GM18520 (cell line): ENCODE measurements around the gene KRT78.

Source experiments
- ATAC-seq: cut with Tn5 transposase; IDR thresholded peaks from one replicate; pipeline ENCODE4 v1.9.1; 2021; ENCODE audit not compliant: unreplicated experiment

KRT78 gene

DNA sequence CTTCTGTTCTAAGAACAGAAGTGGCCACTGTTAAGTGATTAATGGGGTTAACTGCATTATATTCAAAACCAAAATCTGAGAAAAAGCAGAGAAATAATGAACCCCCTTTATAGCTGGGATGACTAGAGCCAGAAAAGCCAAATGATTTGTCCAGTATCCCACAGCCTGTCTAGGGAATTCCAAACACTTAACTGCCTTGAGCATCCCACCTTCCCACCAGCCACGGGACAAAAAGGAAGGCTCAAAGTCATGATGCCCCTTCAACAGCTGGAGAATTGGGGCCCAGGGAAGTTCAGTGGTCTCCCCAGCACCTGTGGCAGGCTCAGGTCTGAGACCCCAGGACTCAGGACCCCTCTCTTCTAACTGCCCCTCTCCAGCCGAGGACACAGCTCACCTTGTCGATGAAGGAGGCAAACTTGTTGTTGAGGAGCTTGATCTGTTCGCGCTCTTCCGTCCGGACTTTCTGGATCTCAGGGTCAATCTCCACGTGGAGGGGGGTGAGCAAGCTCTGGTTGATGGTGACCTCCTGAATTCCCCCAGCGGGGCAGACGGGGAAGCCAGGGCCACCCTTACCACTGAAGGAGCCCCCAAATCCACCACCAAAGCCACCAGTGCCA lies 35.5 kb downstream of the KRT78 start:
- no peak for ATAC-seq

DNA sequence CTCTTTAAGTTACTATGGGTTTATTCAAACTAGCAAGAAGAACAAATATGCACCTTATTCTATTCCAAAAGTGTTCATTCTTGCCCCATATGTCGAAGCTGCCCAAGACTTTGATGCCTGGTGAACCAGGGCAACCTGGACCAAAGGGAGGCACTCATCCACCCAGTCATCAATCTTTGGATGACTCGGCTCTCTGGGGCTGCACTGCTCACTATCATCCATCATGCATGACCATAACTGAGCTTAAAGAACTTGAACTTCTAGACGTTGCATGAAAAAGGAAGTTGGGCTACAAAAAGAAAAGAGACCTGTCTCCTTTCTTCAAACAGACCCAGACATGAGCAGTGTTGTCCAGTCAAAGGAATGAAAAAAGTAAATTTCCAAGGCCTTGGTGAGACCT lies 36.0 kb downstream of the KRT78 start:
- ATAC-seq: no peak

DNA sequence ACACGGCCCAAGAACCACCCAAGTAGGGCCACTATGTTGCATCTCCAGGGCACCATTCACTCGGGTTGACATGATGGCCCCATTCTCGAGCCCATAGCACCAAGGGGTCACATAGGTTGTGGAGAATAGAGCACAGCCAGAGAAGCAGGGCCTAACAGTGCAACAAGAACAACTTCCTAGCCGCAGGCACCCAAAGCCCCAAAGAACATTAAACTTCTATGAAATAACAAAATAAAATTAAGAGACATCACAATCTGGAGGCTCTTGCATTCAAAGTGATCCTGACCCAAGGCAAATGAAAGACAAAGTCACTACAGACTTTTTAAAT lies 36.8 kb downstream of the KRT78 start:
- ATAC-seq: no peak

DNA sequence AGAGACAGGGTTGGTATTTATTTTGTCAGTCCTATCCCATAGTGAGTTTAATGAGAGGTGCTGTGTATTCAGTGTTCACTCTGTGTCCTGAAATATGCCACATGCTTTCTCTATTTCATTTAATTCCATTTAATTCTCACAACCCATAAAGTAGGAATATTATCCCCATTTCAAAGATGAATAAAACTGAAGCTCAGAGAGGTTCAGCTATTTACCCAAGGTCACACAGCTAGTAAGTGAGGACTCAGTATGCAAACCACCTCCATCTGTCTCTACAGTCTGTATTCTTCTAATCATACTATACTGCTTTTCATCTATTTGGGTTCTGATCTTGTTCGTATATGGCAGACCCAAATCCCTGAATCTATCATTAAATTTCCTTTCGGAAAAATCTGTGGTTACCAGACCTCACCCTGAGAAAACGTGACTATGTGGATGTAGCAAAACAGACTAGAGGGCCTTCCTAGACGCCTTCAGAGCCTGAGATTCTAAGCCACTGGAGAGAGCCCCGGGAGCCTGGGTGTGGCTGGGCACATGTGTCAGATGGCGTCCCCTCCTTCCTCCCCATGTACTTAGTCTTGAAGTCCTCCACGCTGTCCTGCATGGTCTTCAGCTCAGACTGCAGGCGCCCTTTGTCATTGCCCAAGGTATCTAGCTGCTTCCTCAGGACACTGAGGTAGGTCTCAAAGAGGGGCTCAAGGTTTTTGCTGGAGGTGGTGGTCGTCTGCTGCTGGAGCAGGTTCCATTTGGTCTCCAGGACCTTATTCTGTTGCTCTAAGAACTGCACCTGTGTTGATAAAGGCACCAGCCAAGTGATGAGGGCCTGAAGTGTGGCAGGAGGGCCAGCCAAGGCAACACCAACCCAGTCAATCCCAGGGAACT lies 37.4 kb downstream of the KRT78 start:
- no peak for ATAC-seq

DNA sequence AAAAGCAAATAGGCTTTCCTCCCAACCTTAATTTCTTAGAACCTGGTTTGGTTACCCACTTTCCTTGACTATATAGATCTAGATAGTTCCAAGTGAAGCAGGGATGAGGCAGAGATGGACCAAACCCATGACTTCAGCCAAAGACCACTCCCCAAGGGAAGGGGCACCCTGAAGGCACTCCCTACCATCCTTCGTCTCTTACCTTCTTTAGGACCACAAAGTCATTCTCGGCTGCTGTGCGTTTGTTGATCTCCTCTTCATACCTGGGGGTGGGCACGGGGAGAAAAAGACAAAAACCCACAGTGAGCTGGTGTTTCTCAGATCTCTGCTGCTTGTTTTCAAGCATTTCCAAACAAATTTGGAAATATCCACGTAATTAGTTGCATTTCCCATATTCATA lies 38.2 kb downstream of the KRT78 start:
- no peak for ATAC-seq

DNA sequence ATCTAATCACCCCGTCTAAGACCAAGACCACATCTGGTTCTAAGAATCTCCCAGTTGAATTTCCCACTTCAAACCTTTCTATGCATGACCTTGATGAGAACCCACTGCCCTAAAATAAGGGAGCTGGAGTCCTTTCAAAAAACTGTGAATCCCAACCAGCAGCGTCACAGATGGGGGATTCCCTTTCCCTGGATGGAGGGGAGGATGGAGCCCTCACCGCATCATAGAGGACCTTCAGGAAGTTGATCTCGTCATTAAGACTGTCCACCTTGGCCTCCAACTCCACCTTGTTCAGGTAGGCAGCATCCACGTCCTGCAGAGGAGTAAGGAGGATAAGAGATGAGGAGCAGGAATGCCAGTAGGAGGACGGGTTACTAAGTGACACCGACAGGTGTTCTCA lies 39.6 kb downstream of the KRT78 start:
- no peak for ATAC-seq

DNA sequence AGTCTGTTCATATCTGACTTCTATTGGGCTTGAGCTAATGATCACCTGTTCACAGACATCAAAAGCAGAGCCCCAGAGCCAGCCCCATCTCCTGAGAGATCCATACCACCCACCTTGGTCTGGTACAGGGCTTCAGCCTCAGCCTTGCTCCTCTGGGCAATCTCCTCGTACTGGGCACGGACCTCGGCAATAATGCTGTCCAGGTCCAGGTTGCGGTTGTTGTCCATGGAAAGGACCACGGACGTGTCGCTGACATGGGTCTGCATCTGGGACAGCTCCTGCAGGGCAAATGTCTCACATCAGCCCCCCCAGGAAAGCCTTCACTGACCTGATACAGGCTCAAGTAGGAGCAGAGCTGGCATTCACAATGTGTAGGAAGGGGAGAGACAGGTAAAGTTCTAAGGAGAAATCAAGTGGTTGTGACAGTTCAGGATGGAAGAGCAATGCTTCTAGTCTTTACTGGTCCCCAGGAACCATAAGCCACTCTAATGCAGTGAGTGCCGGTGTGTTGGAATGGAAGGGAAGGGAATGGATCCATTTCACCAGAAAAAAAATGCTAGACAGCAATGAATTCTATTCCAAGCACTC lies 40.1 kb downstream of the KRT78 start:
- no peak for ATAC-seq

DNA sequence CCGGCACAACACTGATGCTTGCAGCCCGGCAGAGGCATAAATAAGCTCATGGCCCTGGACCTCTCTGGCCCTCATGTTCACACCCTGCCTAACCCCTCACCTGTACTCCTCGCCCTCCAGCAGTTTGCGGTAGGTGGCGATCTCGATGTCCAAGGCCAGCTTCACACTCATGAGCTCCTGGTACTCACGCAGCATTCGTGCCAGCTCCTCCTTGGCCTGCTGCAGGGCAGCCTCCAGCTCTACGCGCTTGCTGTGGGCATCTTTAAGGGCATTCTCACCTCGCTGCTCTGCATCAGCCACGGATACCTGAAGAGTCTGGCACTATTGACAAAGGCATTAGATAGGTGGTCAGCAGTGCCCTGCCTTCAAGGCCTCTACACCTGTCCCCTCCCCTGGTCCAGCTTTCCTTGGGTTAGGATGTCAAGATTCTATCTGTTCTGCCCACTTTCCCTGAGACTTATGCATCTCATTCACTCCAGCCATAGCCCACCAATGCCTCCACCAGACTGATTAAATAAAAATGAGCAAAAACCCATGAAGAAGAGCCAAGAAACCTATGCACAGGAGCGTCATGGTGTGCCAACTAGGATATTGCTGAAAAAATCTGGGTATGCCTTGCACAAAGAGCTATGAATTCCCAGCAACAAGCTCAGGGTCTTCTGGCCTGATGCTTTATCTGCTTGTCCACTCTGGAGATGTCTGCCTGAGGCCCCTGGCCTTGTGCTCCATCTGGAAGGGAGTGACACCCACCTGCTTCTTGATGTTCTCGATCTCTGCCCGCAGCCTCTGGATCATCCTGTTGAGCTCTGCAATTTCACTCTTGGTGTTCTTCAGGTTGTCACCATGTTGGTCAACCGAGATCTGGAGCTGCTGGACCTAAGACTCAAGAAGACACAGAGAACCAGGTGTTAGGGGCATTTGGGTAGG lies 41.0 kb downstream of the KRT78 start:
- ATAC-seq: no peak

DNA sequence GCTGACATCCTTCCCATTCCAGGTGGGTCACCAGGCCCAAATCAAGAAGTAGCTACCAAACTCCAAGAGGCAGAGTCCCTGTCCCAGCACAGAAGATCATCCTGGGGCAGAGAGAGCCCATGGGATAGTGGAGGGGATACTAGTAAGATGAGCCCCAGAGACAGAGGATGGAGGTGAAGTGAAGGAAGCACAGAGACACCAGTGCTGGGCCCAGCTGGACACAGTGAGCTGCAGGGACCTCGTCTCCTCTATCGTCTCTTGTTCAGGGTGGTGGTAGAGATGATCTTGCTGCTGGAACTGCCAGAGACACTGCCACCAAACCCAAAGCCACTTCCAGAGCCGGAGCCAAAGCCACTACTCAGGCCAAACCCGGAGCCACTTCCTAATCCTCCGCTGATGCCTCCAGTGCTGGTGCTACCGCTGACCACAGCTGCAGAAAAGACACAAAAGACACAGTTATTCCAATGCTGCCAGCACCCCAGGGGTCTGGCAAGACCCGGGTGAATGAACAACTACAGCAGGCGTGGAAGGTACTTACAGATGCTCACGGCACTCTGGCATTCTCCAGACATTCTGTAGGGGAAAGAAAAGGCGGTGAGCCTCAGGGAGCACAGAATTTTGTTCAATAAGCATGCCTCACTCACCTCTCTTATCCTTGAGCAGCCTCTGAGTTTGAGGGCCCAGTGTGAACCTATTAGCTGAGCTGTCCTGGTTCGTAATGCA lies 41.8 kb downstream of the KRT78 start:
- no peak for ATAC-seq

DNA sequence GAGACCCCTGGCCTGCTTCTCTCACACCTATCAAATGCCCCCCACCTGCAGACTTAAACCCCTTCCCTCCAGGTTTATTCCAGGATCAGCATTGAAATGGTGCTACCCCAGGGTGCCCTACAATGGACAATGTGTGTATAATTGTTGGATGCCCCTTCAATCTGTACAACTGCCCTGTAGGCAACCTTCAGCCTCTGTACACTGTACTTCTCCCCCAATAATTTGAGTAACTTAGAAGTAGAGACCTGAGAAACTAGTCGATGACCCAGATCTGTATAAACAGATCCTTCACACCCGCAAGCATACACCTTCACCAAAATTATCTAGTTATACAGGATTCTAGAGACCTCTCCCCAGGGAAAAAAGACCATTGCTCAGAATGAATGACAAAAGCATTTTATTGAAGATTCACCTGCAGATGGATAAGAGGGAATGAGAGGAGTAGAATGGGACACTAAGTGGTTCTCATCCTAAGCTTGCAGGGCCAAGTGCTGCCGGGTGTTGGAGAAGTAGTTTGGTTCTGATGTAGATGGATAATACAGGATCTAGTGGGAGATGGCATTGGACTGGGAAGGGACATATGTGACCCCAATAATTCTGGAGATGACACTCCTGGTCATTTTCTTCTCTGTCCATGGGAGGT lies 42.5 kb downstream of the KRT78 start:
- ATAC-seq: no peak

DNA sequence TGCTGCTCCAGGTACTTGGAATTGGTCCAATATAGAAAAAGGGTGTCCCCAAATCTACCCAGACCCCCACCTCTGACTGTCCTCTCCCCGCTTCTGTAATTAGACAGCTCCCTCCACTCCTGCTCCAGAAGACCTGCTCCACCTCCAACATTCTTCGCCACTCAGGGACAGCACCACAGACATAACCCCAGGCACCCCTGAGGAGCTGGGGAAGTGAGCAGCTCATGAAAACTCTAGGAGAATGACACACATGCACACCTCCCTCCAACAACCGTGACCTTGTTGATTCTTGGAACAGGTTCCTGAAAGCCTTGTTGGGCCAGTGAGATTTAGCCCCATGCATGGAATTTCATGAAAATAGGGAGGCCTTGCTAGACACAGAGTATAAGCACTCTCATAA lies 43.1 kb downstream of the KRT78 start:
- no peak for ATAC-seq

DNA sequence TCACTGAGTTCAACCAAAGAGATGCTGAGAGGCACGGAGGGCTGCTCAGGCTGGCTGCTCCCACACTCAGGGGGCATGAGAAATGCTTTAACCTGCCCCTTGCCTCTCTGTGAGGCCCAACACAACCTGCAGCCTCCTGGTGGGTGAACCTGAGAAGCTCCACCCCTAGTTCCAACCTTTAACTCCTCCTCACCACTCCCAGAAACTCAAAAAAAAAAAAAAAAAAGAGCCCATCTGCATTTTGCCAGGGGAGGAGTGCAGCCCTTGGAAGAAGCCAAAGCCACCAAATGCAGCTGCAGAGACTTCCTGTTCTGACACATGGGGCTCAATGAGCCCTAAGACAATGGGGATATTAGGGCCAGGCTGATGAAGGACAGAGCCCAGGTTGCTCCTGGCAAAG lies 43.8 kb downstream of the KRT78 start:
- ATAC-seq: no peak

DNA sequence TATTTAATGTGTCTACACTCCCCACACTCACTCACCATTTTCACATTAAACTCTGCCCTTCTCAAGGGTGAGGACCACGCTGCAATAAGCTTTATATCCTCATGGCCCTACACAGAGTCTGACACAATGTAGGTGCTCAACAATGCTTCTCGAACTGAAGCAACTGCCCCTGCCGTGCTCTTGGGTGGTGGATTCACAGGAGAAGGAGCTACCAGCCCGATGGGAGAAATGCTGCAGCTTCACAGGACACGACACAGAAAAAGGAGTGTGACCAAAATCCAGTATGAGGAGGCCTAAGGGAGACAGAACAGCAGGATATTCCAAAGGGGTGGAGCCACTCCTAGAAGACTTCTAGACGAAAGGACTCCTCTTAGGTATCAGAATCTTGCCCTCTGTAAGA lies 46.4 kb downstream of the KRT78 start:
- no peak for ATAC-seq

DNA sequence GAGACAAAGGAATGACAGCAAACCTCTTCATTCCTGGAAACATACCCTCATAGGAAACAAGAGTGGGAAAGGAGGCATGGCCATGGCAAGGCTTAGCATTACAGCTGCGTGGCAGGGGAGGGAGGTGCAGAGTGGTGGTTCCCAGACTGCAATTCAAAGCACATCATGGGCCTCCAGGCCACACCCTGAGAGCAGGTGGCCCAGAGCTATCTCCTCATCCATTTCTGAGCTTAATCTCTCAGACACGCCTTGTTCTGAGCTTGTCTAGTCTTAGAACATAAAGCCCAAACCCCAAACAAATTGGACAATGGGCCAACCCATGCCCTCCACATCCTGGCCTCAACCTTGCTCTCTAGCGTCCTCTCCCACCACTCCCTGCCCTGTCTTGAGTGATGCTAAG lies 47.0 kb downstream of the KRT78 start:
- no peak for ATAC-seq

DNA sequence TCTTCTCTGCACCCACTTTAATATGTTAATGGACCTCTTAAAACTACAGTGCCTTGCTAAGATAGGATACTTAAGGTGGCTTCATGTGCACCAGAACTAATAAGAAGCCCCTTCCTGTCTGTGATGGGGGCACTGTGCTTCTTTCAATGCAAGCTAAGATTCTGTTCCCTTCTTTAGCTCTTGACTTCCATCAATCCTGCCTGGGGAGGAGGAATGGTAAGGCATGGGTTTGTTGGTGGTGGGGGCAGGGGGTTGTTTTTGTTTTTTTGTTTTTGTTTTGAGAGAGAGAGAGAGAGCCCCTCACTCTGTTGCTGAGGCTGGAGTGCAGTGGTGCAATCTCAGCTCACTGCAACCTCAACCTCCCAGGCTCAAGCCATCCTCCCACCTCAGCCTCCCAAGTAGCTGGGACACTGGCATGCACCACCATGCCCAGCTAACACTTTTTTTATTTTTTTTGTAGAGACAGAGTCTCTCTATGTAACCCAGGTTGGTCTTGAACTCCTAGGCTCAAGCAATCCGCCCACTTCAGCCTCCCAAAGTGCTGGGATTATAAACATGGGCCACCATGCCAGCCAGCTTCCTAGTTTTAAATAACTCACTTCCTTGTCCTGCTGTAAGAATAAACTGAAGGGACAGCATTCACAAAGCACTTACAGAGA lies 48.4 kb downstream of the KRT78 start:
- no peak for ATAC-seq

DNA sequence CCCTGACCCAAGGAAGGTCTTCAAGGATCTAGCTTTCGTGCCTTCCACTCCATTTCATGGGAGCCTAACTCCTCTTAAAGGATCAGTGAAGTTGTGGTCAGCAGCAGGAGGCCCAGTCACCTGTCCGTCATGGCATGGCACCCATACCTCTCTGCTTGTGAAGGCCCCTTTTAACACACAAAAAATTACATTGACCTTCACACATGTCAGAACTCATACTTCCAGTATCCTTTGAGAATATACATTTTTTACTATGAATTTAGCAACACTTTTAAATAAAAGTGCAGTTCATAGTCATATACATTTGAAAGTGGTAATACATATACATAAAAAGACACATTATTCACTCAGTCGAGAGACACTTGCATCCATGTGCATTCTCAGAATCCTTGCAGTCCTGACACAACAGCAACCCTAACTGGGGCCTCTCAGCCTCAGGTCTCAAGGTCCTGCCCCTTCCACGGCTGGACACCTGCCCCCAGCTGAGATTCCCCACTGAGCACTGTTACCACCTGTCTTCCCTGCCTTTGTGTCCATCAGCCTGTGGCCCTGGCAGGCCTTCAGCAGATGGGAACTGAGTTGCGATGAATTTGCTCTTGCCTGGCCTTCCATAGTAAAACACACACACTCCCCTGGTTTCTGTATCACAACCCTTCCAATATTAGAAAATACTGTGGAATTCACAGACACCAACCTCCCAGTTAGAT lies 49.1 kb downstream of the KRT78 start:
- ATAC-seq: no peak

DNA sequence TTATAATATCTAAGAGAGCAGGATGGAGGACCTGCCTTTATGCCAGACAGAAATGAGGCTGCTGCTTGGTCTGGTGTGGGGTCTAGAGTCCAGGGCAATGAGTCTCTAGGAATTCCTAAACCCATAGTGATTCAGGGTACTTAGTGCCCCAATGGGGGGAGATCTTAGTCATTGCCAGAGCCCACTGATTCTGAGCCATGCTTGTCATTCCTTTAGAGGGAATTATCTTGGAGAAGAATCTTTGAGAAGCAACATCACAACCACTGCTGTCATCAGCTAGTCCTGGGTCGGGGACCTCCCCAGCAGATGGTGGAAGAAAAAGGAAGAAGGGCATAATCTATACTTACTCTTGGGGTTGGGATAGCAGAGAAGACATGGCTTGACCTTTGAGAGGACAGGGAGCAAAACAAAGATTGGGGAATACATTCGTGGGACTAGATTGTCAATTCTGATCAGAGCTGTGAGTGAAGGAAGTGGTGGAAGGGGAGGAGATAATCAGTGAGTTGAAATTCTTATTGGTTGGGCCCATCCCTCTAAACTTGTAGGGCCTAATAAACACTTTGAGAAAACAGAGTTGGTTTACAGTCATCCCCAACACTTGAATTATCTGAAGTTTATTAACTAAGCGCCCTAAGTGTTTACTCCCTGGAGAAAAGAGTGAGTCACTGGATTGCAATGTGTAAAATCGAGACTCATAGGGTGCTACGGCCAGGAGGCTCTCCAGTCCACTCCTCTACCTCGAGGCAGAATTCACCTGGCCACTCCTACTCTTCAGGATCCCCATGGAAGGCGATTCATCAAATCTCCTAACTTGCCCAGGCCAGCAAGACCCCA lies 49.9 kb downstream of the KRT78 start:
- no peak for ATAC-seq

DNA sequence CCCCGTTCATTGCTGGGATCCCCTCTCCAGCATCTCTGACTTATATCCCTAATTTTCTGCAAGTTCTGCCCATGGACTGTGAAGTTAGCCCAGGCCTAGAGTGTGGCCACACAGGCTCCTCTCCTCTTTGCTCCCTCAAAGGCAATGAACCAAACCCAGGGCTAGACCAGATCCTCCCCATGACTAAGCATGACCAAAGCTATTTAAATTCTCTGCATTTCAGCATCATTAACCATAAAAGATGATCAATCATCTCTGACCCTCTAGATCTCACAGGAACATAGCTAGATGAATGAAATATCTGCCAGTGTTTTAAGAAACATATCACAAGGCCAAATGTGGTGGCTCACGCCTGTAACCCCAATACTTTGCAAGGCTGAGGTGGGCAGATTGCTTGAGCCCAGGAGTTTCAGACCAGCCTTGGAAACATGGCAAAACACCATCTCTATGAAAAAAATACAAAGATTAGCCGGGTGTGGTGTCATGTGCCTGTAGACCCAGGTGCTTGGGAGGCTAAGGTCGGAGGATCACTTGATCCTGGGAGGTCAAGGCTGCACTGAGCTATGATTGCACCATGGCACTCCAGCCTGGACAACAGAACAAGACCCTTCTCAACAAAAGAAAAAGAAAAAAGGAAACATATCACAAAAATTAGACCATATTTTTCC lies 50.7 kb downstream of the KRT78 start:
- no peak for ATAC-seq
